Lung microvascular endothelial cell (primary cell): ENCODE measurements around the gene PNLIPRP2. TPM values are rescaled to one million over a fixed set of nuclear protein-coding genes. Genes with fewer than 3 reads are reported as not detected.

Source experiments
- DNase-seq, 2 donors: peaks; one replicate each; pipeline versions ENCODE4 v3.0.0 to v3.0.0-alpha.2; 2010; ENCODE audit warnings: low read depth in 2 of 2
- total RNA-seq: library from RNA; depleted of rRNA; stranded (reverse); fragments of >200 nt; gene quantifications from 2 replicates; pipeline ENCODE4 v1.2.1, GENCODE V29; 2014

Gene PNLIPRP2
- total RNA-seq, 1 donor from 2014 or later: not detected

DNA sequence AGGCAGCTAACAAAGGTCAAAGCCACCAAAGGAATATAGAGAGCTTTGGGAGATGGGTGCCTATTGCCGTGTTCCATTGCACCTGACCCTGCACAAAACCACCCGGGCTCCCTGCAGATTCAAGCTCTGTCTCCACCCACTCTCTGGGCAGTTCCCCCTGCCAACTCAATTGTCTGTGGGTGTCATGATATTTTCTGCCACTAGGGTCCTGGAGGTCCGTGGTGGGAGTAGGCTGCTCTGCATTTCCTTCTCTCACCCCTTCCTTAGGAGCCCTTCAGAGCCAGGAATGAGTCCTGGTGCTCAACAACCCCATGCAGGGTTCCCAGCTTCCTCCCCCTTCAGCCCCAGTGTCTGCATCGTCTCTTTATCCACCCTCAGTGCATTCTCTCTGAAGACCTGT lies 34.1 kb downstream of the PNLIPRP2 start:
- no peak for DNase-seq

DNA sequence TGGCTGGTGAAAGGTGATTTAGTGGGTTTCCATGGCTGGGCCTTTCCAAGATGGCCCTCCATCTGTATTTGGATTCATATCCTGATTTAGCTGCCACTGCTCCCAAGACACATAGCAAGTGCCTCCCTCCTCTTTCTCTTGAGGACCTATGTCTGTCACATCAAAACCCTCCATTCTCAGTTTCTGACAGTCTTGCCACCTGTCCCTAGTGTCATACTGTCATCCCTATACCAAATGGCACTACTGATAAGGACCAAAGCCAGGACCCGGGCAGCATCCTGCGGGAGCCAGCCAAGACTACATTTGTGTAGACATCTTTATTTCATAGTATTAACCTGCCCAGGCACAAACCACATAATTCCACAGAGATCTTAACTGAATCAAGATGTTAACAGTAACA lies 34.8 kb downstream of the PNLIPRP2 start:
- DNase-seq: no peak

DNA sequence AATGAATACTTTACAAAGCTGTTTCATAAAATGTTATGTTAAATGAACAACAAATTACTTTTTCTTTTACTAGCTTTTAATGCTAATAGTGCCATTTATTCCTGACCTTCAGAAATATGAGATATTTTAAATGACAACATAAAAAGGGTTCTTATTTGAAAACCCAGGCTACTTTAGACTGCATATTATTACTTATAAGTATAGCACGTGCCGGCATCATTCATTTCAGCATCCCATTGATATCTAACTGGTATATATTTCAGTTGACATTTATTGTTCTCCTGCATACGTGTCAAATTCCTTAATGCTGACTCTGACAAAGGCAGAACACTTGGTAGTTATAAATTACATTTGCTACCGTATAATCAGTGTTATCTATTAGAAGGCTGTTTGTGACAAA lies 35.3 kb downstream of the PNLIPRP2 start:
- DNase-seq: no peak

DNA sequence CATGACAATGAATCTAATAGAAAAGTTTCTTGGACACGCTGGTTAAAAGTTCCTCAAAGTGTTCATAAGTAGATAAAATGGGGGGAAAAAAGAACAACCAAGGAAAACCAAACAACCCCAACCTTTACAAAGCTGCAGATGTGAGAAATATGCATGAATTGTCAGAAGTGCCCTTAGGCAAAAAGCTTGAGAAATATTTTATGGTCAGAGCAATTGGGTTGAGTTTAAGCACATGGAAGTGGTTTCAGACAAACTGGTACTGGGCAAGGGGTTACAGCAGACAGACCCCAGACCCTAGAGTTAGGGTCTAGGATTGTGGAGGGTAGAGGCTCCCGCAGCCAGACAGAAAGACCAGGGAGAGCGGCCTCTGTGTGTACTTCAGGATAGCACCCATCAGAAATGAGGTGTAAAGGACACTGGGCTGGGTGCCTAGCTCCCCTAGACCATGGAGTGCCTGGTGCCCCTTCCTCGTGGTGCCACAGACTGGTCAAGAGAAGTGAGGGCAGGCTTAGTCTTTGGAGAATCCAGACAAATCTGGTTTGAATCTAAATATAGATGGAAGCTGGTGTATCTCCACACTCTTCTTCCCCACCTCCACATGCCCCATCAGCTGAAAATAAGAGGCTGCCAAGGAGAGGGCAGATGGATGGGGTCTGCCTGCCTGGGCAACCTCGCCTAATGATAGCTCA lies 37.3 kb downstream of the PNLIPRP2 start:
- DNase-seq: no peak

DNA sequence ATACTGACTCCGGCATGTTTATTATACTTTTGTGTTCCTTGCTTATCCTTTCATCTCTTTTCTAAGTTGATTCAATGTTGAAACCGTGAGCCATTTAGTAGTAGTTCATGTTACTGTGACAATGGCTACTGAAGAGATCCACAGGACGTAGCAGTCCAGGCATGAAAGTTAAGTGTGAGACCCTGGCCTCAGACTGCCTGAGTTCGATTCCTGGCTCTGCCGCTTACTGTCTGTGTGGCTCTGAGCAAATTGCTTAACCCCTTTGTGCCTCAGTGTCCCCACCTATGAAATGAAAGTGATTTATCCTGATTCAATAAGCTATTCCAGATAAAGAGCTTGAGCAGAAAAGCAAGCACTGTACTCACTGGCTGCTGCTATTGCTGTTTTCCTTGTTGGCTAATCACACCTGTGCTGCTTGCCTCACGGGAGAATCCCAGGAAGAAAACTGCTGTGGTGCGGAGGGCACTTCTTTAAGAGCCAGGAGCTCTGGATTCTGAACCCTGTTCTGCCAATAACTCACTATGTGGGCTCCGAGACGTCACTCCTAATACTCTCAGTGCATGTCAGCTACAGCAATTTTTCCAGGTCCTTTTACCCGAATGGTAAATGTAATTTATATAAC lies 38.4 kb downstream of the PNLIPRP2 start:
- no peak for DNase-seq

DNA sequence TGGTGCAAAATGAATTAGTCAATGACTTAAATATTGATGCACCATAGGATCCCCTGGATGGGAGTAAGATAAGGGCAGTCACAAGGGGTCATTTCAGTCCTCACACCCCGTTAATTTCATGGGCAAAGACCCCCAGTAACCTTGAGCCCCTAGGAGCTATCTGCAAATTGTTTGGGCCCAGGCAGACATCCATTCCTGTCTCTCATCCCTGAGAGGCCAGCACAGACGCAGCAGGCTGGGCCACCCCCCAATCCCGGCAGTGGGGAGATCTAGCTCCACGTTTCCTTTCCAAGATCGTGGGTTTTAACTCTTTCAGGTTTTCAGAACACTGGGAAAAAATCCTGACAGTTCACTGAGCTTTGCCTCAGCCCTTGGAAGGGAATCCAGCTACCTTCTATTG lies 40.1 kb downstream of the PNLIPRP2 start:
- DNase-seq: no peak

DNA sequence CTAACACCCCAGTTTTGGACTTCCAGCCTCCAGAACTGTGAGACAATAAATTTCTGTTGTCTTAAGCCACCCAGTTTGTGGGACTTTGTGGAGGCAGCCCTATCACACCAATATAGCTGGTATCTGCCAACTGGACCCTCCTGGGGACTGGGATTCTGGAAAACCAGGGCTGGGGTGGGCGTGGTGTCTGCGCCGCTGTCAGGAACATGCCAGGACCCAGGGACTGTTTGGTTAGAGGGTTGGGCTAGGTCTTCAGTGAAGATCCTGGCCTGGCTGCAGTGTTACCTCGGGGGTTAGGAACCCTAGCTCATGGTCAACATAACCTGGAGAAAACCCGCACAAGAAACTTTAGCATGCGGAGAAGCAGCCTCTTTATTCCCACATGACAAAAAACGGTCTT lies 42.6 kb downstream of the PNLIPRP2 start:
- DNase-seq: no peak

DNA sequence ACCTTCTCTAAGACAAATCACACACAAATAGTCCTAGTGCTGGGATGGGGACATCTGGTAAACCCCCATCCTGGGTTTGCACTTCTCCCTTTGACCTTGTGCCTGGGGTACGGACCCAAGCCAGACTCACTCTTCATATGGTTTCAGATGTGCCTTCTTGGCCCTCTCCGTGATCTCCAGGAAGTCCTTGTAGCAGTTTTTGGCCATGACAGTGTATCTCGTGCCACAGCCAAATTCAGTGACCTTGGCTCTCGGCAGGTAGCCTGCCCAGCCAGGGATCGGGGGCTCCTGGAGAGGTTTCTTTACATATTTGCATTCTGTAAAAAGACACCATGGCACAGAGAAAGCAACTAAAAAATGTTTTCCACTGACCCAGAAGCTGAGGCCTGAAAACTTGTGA lies 43.9 kb downstream of the PNLIPRP2 start:
- no peak for DNase-seq

DNA sequence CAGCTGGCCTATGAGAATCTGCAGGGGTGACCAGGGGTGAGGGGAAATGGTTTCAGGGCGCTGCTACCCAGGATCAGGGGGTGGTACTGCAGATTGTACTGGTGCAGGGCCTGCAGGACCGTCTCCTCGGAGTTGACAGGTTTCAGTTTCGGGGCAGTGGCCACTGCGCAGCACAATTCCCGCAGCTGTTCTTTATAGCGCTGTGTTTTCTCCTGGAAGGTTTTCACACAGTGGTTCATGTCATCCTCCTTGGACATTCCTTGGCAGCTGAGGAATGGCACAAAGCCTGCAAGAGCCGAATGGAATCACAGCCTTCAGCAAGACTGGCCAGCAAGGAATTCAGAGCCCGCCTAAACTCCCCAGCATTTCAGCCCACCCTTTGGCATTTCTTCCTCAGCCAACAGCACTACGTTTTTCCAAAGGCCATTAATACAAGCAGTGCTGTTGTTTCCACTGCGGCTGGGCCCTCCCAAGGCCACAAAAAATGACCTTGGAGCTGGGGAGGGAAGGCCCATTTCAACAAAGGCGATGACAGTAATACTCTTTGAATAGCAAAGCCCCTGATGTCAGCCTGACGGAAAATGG lies 44.9 kb downstream of the PNLIPRP2 start:
- no peak for DNase-seq

DNA sequence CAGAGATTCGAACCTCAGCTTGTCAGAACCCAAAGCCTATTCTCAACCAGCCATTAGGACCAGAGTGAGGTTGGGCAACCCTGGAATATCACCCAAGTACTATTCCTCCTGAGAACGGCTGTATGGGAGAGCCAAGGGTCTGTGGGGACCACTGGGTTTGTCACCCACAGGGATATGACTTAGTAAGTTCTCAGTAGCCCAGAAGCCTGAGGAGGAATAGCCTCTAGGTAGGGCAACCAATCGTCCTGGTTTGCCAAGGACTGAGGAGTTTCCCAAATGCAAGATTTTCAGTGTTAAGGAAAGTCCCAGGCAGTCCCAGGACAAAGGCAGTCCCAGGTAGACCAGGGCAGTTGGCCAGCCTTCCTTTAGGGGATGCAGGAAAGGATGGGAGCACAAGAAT lies 46.7 kb downstream of the PNLIPRP2 start:
- DNase-seq: no peak

DNA sequence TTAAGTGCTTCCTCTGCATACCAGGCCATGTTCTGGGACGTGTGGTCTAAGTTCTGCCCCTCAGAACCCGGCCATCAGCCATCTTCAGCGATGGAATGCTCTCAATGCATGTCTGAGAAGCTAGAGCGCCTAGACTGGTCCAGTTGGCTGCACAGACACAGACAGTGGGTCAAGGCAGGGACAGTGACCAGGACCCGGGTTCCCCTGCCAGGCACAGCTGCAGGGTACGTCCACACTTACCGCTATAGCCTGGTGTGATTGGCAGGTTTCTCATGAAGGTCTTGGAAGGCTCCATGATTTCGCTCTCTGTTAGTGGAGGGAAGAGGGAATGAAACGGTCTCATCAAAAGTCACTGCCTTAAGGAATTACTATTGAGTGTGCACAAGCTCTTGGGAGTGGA lies 47.3 kb downstream of the PNLIPRP2 start:
- DNase-seq: no peak

DNA sequence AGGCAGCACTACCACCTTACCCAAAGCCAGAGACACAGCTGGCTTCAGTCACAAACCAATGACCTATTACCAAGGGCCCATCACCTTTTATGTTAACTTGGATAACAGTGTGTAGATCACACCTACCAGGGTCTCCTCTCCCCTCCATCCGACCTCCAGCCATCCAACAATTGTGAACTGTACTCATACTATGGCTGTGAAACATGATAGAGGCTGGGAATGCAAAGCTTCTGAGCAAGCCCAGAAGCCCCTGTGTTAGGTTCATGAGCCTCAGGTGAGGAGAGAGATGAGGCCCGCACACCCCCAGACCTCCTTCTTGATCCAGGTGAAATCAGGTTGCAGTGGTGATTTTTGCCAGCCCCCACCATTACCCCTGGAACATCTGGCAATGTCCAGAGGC lies 47.7 kb downstream of the PNLIPRP2 start:
- no peak for DNase-seq

DNA sequence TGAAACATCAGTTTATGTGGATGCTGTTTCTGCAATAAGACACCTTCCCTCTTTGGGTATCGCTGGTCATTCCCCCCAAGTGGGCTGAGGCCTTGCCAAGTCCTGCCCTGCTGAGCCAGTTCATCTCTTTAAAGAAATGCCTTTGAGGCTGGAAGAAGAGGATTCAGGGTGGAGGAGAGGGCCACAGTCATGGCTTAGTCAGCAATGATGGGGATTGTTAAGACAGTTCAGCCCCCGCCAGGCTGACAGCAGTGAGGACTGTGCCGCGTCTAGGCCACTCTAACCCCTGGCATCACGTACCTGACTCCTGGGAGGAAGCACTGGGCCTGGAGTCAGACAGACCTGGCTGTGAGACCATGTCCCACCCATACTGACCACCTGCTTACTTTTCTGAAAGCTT lies 48.3 kb downstream of the PNLIPRP2 start:
- DNase-seq: no peak

DNA sequence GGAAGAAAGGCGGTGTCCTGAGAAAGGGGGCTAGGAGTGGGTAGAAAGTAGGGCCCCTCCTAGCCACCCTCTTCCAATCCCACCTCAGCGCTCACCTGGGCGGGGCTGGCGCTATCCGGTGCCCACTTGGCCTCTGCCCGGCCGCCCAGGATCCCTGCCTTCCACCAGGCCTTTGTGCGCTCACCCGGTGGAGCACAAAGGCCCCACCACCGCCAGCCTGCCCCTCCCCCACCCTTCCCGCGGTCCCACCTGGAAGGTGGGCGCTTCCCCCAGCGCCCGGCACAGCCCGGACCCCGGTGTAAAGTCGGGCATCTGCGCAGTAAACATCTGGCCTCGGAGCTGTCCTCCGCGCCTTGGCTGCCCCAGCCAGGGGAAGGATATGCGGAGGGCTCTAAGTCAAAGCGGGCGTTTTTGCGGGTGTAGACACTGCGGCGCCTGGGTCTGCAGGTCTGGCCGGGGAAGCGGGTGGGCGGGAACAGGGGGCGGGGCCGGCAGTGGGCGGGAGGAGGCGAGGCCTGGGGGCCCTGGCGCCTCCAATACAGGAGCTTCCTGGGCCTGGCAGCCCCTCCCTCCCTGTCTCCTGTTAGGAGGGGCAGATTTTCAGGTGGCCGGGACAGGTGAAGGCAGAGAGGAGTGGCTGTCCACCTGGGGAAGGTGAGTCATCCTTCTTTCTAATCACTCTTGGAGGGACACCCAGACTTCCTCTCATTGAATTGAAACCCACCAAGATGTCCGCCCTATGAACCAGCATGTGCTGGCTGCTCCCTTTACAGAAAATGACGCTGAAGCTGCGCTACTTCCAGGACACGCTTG lies 49.3 kb downstream of the PNLIPRP2 start:
- DNase-seq: no peak

DNA sequence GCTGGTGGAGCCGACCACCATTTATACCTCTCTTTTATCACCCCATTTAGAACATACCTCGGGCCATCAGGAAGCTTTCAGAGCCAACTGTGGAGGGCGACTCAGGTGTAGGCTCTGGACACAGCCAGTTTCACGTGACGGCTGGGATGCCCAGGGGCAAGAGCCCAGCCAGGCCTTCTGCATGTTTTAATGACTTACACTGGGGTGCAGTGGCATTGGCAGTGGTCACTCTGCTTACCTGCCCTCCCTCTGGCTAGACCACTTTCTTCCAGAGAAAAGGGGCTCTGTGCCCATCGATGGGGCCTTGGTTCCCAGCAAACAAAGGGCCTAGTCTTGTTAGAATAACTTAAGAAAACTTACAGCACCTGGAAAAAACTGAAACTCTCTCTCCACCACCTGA lies 50.0 kb downstream of the PNLIPRP2 start:
- DNase-seq: no peak

DNA sequence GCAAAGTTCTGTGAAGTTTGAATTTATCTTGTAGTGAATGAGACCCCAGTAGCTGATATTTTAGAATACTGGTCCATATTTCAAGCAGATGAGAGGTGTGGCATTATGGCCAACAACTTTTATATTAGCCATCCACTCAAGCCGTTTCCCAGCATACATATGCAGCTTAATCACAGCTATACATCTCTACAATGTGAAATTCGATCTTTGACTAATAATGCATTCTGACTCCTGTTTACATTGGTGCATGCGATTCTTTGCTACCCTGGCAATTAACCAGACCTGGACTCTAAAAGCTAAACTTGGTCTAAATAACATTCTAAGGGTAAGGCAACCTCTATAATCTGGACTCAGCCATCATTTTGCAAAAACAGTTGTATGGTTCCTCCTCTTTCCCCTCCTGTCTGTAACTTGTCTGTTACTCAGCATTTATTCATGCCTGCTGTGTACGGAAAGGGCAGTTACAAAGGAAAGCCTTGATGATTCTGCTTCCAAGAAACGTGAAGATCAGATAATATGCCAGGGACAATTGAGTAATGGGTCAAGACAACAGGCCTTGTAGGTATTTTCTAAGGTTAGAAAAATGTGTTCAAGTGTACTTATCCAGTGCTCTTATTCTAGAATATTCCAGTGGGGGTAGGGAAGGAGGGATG lies 50.6 kb downstream of the PNLIPRP2 start:
- DNase-seq: no peak

DNA sequence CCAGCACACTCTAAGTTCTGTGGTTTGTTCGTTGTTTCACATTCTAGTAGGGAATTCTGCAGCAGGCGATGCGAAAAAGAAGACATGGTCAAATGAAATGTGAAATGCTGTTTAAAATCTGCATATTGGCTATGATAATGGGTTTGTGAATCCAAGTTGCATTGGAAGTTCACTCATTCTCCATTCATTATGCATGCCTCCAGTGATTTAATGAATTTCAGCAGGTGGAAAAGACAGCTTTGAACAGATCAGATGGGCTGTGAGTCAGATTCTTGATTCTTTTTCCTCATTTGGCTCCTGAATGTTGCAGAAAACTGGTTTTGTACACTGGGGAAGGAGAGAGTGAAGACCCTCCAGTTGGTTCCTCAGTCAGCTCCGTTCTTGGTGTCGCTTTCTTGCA lies 52.1 kb downstream of the PNLIPRP2 start:
- no peak for DNase-seq

DNA sequence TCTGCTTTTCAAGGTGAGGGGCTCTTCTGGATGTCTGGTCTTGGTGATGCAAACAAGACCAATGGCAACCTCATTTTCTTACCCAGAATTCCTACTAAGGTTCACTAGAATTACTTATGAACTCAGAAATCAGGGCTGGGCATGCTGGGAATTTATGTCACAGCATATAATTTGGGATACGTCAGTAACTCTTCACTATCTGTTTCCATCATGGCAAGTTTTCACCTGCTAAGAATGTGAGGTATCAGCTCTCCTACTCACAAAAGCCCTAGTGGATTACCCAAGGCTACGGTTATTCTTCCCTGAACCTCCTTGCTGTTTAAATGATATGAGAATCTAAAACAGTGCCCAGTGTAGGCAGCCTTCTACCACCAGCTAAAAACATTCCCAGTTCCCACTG lies 53.1 kb downstream of the PNLIPRP2 start:
- DNase-seq: no peak

DNA sequence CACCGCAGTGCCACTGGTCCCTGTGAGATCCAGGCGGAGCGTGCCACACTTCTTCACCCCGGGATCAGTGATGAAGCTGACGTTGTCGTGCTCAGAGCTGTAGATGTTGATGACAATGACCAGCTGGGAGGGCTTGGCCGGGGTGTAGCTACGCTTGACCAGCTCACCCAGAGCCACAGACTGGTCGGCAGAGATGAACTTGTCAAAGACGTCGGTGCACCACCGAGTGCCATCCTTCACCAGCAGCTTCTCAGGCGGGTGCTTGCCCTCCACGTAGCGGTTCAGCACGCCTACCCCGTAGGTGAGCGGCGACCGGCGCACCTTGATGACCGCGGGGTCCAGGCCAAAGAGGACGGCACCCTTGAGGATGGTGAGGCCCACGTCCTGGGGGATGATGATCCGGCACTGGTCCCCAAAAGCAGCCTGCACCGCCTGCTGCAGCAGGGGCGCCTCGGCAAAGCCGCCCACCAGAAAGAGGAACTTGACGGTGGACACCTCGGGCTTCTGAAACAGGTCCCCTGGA lies 54.2 kb downstream of the PNLIPRP2 start:
- DNase-seq: no peak

DNA sequence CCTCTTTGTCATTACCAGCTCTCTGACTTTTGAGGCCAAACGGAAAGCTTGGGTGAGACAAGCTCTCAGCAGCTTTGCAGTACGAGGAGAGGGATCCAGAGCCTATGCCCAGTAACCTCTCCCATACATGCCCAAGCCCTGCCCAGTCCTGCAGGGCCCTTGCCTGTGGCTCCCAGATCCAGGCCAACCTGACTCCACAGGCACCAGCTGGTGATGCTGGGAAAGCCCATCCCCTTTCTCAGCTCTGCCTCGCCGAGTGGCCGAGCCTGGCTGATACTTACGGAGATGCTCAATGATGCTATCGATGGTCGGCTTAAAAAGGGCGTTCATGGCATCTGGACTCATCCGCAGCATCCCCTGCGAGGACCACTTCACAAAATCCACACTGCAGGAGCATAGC lies 55.4 kb downstream of the PNLIPRP2 start:
- no peak for DNase-seq

DNA sequence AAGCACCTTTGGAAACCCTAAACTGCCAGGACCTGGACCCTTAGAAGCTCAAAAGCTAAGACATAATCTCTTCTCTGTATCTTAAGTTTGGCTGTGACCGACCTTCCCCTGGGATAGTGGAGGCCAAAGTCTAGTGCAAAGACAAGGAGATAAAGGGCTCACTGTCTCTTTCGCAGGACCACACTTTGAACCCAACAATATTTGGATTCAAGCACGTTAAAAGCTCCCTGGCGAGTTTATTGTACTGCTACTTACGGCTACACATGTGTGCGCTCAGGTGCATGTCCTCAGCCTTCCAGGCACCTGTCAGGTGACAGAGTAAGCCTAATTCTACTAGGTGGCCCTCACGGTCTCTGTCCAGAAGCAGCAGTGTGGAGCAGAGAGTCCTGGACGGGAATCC lies 55.9 kb downstream of the PNLIPRP2 start:
- DNase-seq: no peak

DNA sequence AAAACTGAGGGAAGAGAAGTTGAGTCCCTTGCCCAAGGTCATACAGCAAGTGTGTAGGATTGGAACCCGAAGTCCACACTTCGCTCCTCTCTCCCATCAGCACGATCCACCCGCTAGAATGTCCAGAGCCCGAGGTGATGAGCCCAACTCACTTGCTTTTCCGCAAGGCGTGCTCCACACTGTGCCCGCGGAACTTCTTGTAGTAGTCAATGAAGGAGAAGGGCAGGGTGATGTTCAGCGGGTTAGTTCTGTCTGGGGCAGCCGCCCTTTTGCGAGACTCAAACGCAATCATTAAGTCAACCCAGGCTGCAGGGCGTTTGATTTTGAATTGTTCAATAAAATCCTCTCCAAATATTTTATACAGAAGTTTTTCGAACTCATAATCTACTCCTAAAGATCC lies 58.6 kb downstream of the PNLIPRP2 start:
- DNase-seq: no peak
